Epidermal melanocyte (primary cell): ENCODE data around the gene TMEM11.
A peak's percentile ranks its signal among the peaks of the same experiment; 100 is the strongest.

ENCODE experiments used
- DNase-seq: peaks from one replicate; pipeline ENCODE4 v3.0.0; 2011; ENCODE audit warnings: low spot score; ENCODE audit not compliant: insufficient read length

Gene TMEM11, protein sequence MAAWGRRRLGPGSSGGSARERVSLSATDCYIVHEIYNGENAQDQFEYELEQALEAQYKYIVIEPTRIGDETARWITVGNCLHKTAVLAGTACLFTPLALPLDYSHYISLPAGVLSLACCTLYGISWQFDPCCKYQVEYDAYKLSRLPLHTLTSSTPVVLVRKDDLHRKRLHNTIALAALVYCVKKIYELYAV

DNA sequence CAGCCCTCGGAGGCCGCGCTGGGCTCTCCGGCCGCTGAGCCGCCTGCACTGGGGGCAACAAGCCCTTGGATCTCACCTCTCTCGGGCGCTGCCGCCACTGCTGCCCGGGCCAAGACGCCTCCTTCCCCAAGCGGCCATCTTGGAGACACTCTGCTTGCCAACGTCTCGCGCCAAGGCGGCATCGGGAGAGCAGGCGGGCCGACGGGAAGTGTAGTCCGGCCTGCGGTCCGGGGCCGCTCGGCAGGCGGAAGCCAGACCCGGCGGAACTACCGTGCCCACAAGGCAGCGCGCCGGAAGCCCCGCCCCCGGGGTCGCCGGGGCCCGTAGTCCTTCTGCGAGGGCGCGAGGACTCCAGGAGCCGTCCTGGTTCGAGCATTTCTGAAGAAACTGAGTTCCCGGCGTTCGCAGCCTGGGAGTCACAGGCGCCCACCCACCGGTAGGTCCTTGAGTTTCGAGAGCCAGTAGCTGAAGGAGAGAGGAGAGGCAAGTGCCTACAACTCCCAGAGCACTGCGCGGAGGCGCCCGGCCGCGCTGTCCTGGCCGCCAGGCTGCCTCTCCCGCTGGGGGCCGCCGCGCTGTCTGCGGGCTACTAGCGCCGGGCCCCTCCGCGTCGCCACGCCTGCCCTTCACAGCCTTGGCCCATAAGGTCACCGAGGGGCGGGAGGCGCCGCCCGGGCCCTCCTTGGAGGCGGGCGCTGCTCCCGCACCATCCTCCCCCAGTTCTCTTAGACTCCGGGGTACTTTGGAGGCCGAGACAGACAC lies at the start of gene TMEM11:
TMEM11 (minus strand) TSS at position 147 of the 762 bp plus-strand sequence; CDS start at position 138, 9 bp downstream.
- DNase-seq, result peak; percentile 95

DNA sequence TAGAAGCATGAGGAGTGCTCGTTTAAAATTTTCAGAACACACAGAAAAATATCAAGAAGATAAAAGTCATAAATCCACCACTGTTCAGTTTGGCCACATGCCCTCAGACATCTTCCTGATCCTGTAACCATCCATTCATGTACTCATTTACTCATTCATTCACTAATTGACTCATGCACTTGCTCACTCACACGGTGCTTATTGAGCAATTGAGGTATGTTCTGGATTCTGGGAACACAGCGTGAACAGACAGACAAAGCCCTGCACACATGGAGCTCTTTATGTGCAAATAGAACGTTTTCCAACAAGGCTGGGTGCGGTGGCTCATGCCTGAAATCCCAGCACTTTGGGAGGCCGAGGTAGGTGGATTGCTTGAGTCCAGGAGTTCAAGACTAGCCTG lies 49.4 kb upstream of the TMEM11 start:
- no peak for DNase-seq

DNA sequence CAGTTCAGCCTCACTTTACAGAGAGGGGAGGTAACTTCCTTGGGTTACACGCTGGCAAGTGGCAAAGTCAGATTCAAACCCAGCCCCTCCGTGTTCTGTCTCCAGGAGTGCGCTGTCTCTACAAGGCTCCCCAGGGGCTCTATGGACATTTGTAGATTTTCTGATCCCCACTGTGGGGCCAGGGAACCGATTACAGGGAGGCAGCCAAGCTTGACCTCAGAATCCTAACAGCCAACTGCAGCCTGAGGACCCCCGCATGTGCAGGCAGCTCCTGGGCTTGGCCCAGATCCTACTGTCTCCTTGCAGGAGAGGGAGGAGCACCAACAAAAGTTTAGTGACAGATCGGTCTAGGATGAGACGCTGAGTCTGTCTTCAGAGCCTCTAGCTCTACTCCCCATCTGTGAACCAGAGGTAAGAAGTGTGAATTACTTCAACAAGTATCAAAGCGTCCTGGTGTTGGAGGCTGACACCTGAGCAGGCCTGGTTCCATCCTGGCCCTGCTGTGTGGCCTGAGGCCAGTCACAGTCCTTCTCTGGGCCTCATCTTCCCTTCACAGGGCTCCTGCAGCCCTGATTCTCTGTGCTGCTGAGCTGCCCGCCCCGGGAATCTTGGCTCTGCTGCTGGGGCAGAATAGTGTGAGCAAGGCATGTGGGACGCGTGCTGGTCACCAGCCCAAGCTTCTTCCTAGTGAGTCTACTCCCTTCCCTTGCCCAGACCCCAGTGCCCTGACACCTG lies 48.5 kb upstream of the TMEM11 start:
- no peak for DNase-seq

DNA sequence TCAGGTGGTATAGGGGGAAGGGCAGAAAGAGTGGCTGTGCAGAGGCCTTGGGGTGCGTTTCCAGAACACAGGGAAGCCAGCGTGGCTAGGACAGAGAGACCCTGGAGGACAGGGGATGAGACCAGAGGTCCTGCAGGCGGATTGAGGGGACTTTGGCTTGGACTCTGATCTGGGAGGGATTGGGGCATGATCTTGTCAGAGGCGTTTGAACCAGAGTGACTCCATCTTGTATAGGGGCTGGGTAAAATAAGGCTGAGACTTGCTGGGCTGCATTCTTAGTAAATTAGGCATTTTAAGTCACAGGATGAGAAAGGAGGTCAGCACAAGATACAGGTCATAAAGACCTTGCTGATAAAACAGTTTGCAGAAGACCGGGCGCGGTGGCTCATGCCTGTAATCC lies 44.6 kb upstream of the TMEM11 start:
- no peak for DNase-seq

DNA sequence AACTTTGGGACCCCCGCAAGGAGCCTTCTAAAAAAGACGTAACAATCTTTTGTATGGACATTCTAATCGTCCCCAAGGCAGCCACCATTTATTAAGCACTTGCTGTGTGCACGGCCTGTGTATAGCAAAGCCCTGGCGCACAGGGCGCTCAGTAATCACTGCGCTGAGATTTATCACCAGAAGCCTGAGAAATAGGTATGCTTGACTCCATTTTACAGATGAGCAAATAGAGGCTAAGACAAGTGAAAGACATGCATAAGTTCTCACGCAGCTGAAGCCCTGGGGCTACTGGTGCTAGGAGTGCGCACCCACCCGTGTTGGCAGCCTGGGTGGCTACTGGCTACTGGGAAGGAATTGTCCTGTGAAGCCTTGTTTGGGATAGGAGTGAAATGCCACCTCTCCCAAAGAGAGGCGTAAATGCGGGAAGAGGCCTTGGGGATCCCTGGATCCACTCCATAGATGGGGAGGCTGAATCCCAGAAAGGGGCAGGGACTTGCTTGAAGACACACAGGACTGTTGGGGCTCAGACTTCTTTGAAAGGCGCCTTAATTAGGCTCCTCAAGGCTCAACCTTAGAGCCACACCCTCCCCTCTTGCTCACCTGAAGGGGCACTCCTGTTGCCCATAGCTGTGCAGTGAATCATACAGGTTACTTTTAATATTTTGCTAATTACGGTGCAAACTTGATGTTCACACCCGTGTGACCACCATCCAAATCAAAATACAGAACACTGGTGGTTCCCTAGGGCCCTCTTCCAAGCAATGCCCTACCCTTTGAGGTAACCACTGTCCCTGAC lies 39.9 kb upstream of the TMEM11 start:
- no peak for DNase-seq

DNA sequence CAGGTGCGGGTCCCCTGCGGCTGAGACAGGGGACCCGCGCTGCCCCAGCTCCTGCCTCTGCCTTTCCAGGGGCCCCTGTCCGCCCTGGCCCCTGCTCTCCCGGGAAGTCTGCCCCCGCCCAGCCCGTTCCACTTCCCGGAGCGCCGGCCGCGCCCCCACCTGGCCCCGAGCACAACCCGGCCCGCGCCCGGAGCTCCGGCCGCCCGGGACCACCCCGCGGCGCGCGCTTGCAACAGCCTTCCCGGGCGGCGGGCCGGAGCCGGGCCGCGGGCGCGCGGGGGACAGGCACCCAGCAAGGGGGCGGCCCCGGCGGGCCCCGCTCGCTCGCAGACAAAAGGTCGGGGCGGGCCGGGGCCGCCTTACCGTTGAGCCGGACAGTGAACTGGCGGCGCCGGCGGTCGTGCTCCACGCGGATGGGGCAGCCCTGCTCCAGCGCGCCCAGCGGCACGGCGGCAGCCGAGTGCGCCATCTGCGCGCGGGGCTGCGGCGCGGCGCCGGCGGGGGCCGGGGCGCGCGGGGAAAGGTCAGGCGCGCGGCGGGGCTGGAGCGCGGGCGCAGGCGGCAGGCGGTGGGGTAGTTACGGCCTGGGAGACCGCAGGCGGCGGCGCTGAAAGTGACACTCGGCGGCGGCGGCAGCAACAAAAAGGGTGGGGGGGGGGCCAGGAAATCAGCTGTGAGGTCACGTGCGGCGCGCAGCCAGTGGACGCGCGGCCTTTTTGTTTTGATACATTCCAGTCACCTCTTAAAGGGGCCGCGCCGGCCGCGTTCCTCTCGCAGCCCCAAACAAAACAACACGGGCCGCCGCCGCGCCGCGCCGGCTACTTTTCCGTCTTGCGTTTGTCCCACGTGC lies 39.1 kb upstream of the TMEM11 start, which contains the start of gene NATD1:
NATD1 (minus strand) TSS at position 615 of the 850 bp plus-strand sequence; CDS start at position 469, 146 bp downstream.
- DNase-seq, result peak; percentile 89

DNA sequence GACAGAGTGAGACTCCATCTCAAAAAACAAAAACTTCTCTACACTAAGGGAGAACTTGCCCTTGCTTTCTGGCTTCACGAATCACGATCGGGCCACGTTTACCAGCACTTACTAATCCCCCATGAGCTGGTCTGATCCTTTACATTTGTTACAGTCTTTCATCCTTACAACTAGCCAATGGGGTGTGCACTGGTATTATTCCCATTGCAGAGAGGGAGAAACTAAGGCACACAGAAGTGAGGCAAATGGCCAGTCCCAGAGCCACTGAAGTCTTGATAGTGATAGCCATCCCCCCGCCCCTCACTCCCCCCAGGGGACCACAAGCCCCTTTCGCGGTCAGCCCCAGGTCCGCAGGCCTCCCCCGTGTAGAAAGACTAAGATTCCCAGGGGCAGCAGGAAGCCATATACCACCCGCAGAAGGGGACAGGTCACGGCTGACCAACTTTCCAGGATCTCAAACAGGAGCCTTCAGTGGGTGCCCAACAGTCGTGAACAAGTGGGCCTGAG lies 38.4 kb upstream of the TMEM11 start:
- DNase-seq, result no peak

DNA sequence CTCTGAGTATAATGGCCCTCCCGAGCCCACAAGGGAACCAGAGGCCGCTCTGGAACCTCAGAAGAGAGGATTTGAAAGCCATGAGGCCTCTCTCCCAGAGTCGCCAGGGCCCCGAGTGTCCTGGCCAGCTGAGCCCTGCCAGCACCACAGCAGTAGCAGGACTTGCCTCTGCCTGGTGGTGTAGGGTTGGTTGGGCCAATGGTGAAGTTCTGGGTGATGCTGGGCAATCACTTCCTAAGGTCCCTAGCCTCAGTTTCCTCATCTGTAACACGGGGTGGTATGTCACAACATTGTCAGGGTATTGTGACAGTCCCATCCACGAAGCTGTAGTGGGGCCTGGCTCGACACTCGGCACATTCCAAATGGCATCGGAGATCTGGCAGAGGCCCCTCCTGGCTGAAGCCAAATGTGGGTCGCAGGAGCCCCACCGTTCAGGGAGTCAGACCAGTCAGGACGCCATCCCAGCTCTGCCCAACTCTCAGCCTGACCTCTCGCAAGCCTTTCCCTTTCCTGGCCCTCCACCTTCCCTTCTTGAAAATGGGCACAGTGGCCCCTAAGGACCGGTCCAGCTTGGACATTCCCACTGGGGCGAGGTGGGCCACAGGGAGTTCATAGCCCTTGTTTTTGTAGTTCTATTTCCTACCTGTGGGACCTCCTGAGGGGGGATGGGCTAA lies 37.5 kb upstream of the TMEM11 start:
- no peak for DNase-seq

DNA sequence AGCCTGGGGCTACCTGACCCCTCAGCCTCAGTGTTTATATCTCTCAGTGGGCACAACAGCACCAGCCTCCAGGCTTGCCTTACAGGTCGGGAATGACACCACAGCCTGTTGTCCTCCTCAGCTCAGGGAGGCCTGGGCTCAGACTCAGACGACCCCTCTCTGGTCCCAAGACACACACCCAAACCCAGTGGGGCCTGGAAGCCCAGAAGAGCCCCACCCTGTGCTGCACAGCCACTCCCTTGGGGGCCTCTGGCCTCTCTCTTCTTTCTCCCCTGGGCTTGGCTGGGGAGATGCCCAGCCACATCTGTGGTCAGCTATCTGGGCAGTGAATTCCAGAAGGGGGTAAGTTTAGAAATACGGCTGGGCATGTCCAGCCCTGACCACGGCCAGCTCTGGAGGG lies 36.9 kb upstream of the TMEM11 start:
- DNase-seq, result no peak

DNA sequence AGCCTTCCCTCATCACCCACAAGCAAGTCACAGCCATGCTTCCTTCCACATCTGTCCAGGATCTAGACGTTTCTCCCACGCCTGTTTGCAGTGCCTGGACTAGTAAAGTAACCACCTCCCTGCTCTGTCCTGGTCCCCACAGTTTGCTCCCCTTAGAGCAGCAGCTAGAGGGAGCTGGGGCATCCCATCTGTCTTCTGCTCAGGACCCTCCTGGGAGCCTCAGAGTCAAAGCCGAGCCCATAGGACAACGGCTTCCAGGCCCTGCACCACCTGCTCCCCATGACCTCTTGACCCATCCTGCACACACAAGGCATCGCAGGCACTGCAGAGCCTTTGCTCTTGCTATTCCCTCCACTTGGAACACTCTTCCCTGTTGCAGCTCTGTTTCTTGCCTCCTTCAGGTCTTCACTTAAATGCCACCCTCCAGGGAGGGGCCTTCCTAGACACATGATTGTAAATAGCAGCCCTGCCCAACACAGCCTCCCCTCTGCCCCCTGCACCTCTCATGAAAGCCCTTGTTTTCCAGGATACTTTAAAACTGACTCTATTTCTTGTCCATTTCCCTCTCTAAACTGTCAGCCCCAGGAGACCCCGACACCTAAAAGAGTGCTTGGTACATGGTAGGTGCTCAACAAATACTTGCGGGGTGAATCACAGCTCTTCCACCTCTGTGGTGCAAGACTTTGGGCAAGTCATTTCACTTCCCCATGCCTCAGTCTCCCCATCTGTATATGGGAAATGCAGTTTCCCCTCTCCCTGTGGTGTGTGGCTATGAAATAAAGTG lies 36.2 kb upstream of the TMEM11 start:
- DNase-seq, result no peak

DNA sequence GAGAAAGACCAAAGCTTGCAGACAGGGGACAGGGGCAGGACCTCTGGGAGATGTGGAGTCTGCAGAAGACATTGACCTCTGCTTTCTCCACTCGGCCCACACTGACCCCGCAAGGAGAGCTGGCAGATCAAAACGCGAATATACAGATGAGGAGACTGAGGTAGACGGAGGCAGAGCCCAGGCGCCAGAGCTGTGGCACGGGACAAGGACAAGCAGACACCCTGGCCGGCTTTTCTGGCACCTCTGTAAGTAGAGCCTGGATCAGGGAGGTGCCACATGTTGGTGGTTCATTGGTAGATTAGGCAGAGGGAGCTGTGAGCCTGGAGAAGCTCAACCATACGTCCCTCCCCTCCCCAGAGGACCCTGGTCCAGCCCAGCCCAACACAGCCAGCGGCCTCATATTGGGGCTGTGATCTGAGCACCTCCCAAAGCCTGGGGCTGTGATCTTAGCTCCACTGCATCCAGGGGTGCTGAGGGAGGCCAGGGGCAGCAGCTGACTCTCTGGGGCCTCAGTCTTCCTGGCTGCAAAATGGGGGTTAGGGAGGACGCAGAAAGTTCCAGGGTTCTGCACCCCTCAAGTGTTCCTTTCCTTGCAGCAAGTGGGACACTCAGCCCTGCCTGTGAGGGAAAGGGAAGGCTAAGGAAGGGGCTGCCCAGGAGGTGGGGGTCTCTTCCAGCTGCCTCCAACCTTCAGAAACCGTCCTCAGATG lies 35.3 kb upstream of the TMEM11 start:
- DNase-seq, result no peak

DNA sequence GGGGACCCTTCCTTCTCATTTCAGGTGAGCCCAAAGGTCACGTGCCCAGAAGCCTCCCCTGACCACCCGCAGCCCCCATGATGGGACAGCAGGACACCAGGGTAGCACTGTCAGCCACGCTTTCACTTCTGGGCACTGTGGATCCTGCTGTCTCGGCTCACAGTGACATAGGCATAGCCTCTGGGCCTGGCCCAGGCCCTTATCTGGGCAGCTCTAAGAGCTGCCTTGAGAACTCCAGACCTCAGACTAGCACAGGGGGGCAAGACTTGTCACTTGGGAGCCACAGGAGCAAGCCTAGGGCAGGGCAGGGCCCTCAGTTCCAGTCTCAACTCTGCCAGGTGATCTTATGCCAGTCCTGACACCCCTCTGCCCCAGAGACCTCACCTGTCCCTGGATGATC lies 34.5 kb upstream of the TMEM11 start:
- no peak for DNase-seq

DNA sequence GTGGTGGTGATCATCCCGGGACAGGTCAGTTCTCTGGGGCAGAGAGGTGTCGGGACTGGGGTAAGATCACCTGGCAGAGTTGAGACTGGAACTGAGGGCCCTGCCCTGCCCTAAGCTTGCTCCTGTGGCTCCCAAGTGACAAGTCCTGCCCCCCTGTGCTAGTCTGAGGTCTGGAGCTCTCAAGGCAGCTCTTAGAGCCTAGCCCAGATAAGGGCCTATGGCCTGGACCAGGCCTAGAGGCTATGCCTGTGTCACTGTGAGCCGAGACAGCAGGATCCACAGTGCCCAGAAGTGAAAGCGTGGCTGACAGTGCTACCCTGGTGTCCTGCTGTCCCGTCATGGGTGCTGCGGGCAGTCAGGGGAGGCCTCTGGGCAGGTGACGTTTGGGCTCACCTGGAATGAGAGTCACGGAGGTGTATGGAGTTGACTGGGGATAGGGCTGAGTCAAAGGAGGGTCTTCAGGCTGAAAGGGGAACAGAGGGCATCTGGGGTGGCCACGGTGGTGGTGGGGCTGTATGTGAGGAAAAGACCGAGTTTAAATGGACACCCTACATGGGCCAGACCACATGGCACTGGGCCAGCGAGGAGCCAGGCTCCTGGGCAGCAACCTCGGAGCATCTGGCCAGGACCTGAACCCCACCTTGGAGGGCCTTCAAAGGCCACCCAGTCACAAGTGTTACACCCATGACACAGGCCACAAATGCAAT lies 33.7 kb upstream of the TMEM11 start:
- no peak for DNase-seq

DNA sequence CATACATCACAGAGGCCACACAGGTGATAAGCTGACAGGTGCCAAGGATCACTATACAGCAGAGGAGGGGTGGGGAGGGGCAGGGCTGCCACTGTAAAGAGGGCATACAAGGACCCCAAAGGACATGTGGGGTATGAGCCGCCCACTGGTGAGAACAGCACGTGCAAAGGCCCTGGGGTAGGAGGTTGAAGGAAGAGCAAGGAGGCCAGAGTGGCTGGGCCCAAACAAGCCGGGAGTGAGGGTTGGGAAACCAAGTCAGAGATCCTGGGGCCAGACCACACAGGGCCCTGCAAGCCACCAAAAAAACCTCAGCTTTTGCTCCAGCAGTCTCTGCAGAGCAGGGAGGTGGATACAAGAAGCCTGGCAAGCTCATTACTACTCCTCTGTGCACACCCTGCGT lies 32.7 kb upstream of the TMEM11 start:
- no peak for DNase-seq

DNA sequence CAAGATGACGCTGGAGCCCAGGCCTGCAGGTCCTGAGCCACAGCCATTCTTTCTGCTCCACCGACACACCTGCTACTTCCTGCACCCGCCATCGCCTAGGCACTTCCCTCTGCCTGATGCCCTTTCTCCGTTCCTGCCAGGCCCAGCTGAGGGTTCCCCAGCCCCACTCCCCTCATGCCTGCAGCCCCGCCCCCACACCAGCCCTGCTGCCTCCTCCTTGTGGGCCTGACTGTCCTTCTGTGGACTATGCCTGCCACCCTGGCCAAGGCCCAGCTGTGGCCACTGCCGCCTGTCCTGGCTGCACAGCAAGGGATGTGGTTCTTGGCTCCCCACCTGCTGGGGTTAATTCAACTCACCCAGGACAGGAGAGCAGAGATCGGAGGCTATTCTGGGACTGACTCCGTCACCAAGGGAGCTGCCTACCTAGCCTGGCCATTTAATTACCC lies 31.7 kb upstream of the TMEM11 start:
- no peak for DNase-seq

DNA sequence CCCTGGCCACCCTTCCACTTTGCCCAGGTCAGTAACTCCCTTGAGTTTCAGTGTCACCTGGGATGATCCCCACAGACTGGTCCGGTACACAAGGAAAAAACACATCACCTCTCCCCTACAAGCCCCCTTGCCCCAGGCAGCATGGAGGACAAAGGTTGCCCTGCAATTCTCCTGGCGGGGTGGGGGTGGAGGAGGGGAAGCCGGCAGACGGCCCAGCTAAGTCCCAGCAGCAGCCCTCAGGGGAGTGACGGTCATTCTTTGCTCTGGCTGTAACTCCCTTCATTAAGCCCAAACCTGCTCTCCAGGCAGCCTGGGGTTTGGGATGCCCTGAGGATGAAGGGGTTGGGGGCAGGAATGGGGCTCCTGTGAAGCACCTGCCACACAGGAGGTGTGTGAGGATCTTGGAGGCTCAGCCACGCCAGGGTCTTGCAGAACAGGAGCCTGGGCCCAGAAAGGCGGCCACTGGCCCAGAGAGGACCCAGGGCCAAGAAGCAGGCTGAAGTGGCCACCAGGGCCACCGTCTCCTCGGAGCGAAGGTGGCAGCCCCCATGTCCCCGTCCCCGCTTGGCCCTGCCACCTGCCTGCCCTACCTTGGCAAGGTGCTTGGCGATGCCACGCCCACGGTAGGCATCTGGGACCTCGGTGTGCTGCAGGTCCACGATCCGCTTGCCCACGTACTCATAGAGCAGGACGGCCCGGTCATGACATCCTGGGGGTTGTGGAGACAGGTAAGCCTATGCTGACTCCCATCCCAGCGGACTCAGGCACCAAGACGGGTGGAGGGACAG lies 29.7 kb upstream of the TMEM11 start:
- no peak for DNase-seq
